Muscle layer of duodenum (tissue), 2 donors: ENCODE results near the gene ZNF425.
A peak's percentile ranks its signal among the peaks of the same experiment; 100 is the strongest.
"Not testable (repeated sequence)": the region's sequence is repeated elsewhere in the genome, so short reads cannot be mapped to it uniquely, and the experiment has no call there.

Experiments
- H3K27ac ChIP-seq: one replicate; pipeline ENCODE4 v1.7.0; 2013; ENCODE audit warnings: mild to moderate bottlenecking, low read length
- H3K27me3 ChIP-seq: one replicate; pipeline ENCODE4 v1.7.0; 2013; ENCODE audit warnings: low read depth, mild to moderate bottlenecking, control low read depth, low read length
- H3K36me3 ChIP-seq, 2 donors: one replicate each; pipeline ENCODE4 v1.7.0; 2013; ENCODE audit warnings: low read length in 2 of 2, control low read depth in 1 of 2, mild to moderate bottlenecking in 1 of 2; ENCODE audit not compliant: insufficient read depth in 2 of 2, control insufficient read depth in 1 of 2
- H3K4me1 ChIP-seq, 2 donors: one replicate each; pipeline ENCODE4 v1.7.0; 2013; ENCODE audit warnings: low read length in 2 of 2, mild to moderate bottlenecking in 2 of 2, control low read depth in 1 of 2, moderate library complexity in 1 of 2; ENCODE audit not compliant: insufficient read depth in 2 of 2, control insufficient read depth in 1 of 2
- H3K4me3 ChIP-seq, 2 donors: one replicate each; pipeline ENCODE4 v1.7.0; 2013; ENCODE audit warnings: low read length in 2 of 2, low read depth in 1 of 2, mild to moderate bottlenecking in 1 of 2
- H3K9me3 ChIP-seq, 2 donors: one replicate each; pipeline ENCODE4 v1.7.0; 2013; ENCODE audit warnings: low read length in 2 of 2, control low read depth in 1 of 2, mild to moderate bottlenecking in 1 of 2; ENCODE audit not compliant: control insufficient read depth in 1 of 2
- donor health status: healthy.

The ZNF425 gene

GRCh38 chr7:149150981-149151380, 24.9 kb upstream of the ZNF425 start:
- Histone ChIP-seq H3K4me3 (no peak overlapping the region), H3K36me3 (peaks cover 7 to 11% of the 10 kb centered on the region in 2 donors), H3K4me1 (peaks cover 0 to 5% of the 10 kb centered on the region in 2 donors), H3K27me3 (no peaks in the 10 kb centered on the region), H3K27ac (no peak overlapping the region), H3K9me3 (no peaks in the 10 kb centered on the region)

- Histone ChIP-seq H3K4me3 (peak overlapping the region; percentile 78 to 87), H3K9me3 (no peaks in the 10 kb centered on the region), H3K27ac (peak overlapping the region; percentile 63), H3K27me3 (no peaks in the 10 kb centered on the region), H3K4me1 (peaks cover 0 to 5% of the 10 kb centered on the region in 2 donors), H3K36me3 (no peaks in the 10 kb centered on the region)
These were observed 21.9 kb upstream of the ZNF425 start for GRCh38 chr7:149147752-149148653.

- H3K27me3 ChIP-seq = no peaks in the 10 kb centered on the region
- H3K9me3 ChIP-seq = no peaks in the 10 kb centered on the region
- no peaks in the 10 kb centered on the region for H3K36me3 ChIP-seq
- H3K4me1 ChIP-seq = peaks cover 0 to 5% of the 10 kb centered on the region in 2 donors
- H3K4me3 ChIP-seq = peak within 1 kb of the TSS; percentile 79 to 87
- H3K27ac ChIP-seq = peak within 1 kb of the TSS; percentile 73
These were observed 21.1 kb upstream of the ZNF425 start, which contains the start of gene ZNF398 for GRCh38 chr7:149147072-149147751. Gene ZNF398, plus strand, starts transcription at chr7:149147453. Its CDS starts 290 bp downstream, at chr7:149147743.

GRCh38 chr7:149145031-149145845, 19.1 kb upstream of the ZNF425 start:
- Histone ChIP-seq H3K4me1 (peaks cover 0 to 5% of the 10 kb centered on the region in 2 donors), H3K27ac (no peak overlapping the region), H3K36me3 (no peaks in the 10 kb centered on the region), H3K4me3 (no peak overlapping the region), H3K9me3 (no peaks in the 10 kb centered on the region), H3K27me3 (no peaks in the 10 kb centered on the region)

GRCh38 chr7:149144436-149144922, 18.4 kb upstream of the ZNF425 start:
- not testable (repeated sequence) for H3K9me3 ChIP-seq, H3K4me3 ChIP-seq, H3K27me3 ChIP-seq, H3K4me1 ChIP-seq, H3K36me3 ChIP-seq, H3K27ac ChIP-seq

- Histone ChIP-seq H3K36me3 (no peaks in the 10 kb centered on the region), H3K27me3 (no peaks in the 10 kb centered on the region), H3K9me3 (no peaks in the 10 kb centered on the region), H3K4me3 (no peak overlapping the region), H3K4me1 (no peaks in the 10 kb centered on the region), H3K27ac (no peak overlapping the region)
These were observed 15.8 kb upstream of the ZNF425 start for GRCh38 chr7:149141893-149142292.

GRCh38 chr7:149140831-149141230, 14.7 kb upstream of the ZNF425 start:
- Histone ChIP-seq H3K27me3 (no peaks in the 10 kb centered on the region), H3K36me3 (no peaks in the 10 kb centered on the region), H3K4me3 (no peak overlapping the region), H3K4me1 (no peaks in the 10 kb centered on the region), H3K27ac (no peak overlapping the region), H3K9me3 (no peaks in the 10 kb centered on the region)

GRCh38 chr7:149136118-149136517, 10.0 kb upstream of the ZNF425 start:
- Histone ChIP-seq H3K4me1 (no peaks in the 10 kb centered on the region), H3K36me3 (peaks cover 0 to under 1% of the 10 kb centered on the region in 2 donors), H3K27me3 (no peaks in the 10 kb centered on the region), H3K9me3 (no peaks in the 10 kb centered on the region), H3K27ac (no peak overlapping the region), H3K4me3 (no peak overlapping the region)

- Histone ChIP-seq H3K4me1 (peaks cover 0 to under 1% of the 10 kb centered on the region in 2 donors), H3K27ac (no peak overlapping the region), H3K9me3 (no peaks in the 10 kb centered on the region), H3K27me3 (no peaks in the 10 kb centered on the region), H3K4me3 (no peak overlapping the region), H3K36me3 (peaks cover 7 to 9% of the 10 kb centered on the region in 2 donors)
These were observed 7.0 kb upstream of the ZNF425 start for GRCh38 chr7:149133028-149133710.

GRCh38 chr7:149130572-149131198, 4.6 kb upstream of the ZNF425 start:
- Histone ChIP-seq H3K4me1 (peaks cover 0 to 5% of the 10 kb centered on the region in 2 donors), H3K27me3 (no peaks in the 10 kb centered on the region), H3K27ac (no peak overlapping the region), H3K4me3 (no peak overlapping the region), H3K9me3 (no peaks in the 10 kb centered on the region), H3K36me3 (peaks cover 7 to 9% of the 10 kb centered on the region in 2 donors)
